T1000 (cell line): ENCODE data around the gene ACOT12.

Experiments
- DNase-seq: peaks from one replicate; lab custom pipeline; 2025; ENCODE audit warnings: mixed read lengths; lab: John Stamatoyannopoulos, UW

ACOT12 gene

GRCh38 chr5:81400375-81400774, 6.4 kb upstream of the ACOT12 start:
- DNase-seq, result no peak

- no peak for DNase-seq
These were observed 4.8 kb upstream of the ACOT12 start for GRCh38 chr5:81398741-81399140.

- no peak for DNase-seq
These were observed 3.2 kb upstream of the ACOT12 start for GRCh38 chr5:81397176-81397575.

- no peak for DNase-seq
These were observed 1.3 kb upstream of the ACOT12 start for GRCh38 chr5:81395262-81395661.

GRCh38 chr5:81393430-81393782, 528 bp downstream of the ACOT12 start:
- DNase-seq, result no peak

- no peak for DNase-seq
These were observed 4.9 kb downstream of the ACOT12 start for GRCh38 chr5:81389025-81389424.

GRCh38 chr5:81388169-81388568, 5.8 kb downstream of the ACOT12 start:
- DNase-seq, result no peak

GRCh38 chr5:81383867-81384266, 10.1 kb downstream of the ACOT12 start:
- no peak for DNase-seq

GRCh38 chr5:81371354-81371876, 22.5 kb downstream of the ACOT12 start:
- no peak for DNase-seq

- DNase-seq, result no peak
These were observed 23.0 kb downstream of the ACOT12 start for GRCh38 chr5:81370912-81371311.

- no peak for DNase-seq
These were observed 28.4 kb downstream of the ACOT12 start for GRCh38 chr5:81365541-81365940.

GRCh38 chr5:81363093-81363871, 30.7 kb downstream of the ACOT12 start:
- DNase-seq, result no peak

GRCh38 chr5:81361600-81361999, 32.3 kb downstream of the ACOT12 start:
- no peak for DNase-seq

- no peak for DNase-seq
These were observed 33.3 kb downstream of the ACOT12 start for GRCh38 chr5:81360640-81361039.

GRCh38 chr5:81359881-81360280, 34.1 kb downstream of the ACOT12 start:
- DNase-seq, result no peak

GRCh38 chr5:81359108-81359507, 34.8 kb downstream of the ACOT12 start:
- no peak for DNase-seq

GRCh38 chr5:81355291-81356251, 38.4 kb downstream of the ACOT12 start:
- no peak for DNase-seq

GRCh38 chr5:81354093-81354492, 39.8 kb downstream of the ACOT12 start:
- DNase-seq, result no peak

- DNase-seq, result no peak
These were observed 40.7 kb downstream of the ACOT12 start for GRCh38 chr5:81353189-81353588.

GRCh38 chr5:81350507-81350906, 43.4 kb downstream of the ACOT12 start:
- DNase-seq, result no peak

- no peak for DNase-seq
These were observed 44.8 kb downstream of the ACOT12 start for GRCh38 chr5:81349161-81349560.

- DNase-seq, result no peak
These were observed 48.4 kb downstream of the ACOT12 start for GRCh38 chr5:81345411-81346003.
